ENCODE measurements around the gene ATG16L1.

Gene ATG16L1

GRCh38 chr2:233325256-233325655 is 73.8 kb downstream of the ATG16L1 start:
- H3K4me3 ChIP-seq (ENCODE audit: control insufficient read depth, low read depth, low read length): no peak overlapping the region

GRCh38 chr2:233325814-233326213 is 74.3 kb downstream of the ATG16L1 start:
- no peak overlapping the region for H3K4me3 ChIP-seq (ENCODE audit: control insufficient read depth, low read depth, low read length)
- no peak for DNase-seq (ENCODE audit: low read depth)
- no peak for TF ChIP-seq CTCF (conservative IDR thresholded peaks at IDR 0.05; ENCODE audit: control insufficient read depth, insufficient read depth, low read depth, low read length)

More at GRCh38 chr2:233325256-233325655, 73.8 kb downstream of the ATG16L1 start:
- TF ChIP-seq CTCF (conservative IDR thresholded peaks at IDR 0.05; ENCODE audit: control insufficient read depth, insufficient read depth, low read depth, low read length): no peak
- DNase-seq (ENCODE audit: low read depth): no peak

- TF ChIP-seq CTCF (conservative IDR thresholded peaks at IDR 0.05; ENCODE audit: control insufficient read depth, insufficient read depth, low read depth, low read length): no peak
- no peak for DNase-seq (ENCODE audit: low read depth)
Measured at GRCh38 chr2:233326500-233326899, 75.0 kb downstream of the ATG16L1 start.

GRCh38 chr2:233328922-233329321 is 77.4 kb downstream of the ATG16L1 start:
- no peak for DNase-seq (ENCODE audit: low read depth)
- no peak for TF ChIP-seq CTCF (conservative IDR thresholded peaks at IDR 0.05; ENCODE audit: control insufficient read depth, insufficient read depth, low read depth, low read length)
- no peak overlapping the region for H3K4me3 ChIP-seq (ENCODE audit: control insufficient read depth, low read depth, low read length)

More at GRCh38 chr2:233326500-233326899, 75.0 kb downstream of the ATG16L1 start:
- H3K4me3 ChIP-seq (ENCODE audit: control insufficient read depth, low read depth, low read length): no peak overlapping the region

GRCh38 chr2:233329489-233330135 is 78.1 kb downstream of the ATG16L1 start:
- H3K4me3 ChIP-seq (ENCODE audit: control insufficient read depth, low read depth, low read length): no peak overlapping the region
- DNase-seq (ENCODE audit: low read depth): no peak
- no peak for TF ChIP-seq CTCF (conservative IDR thresholded peaks at IDR 0.05; ENCODE audit: control insufficient read depth, insufficient read depth, low read depth, low read length)

- H3K4me3 ChIP-seq (ENCODE audit: control insufficient read depth, low read depth, low read length): no peak overlapping the region
Measured at GRCh38 chr2:233331536-233331935, 80.1 kb downstream of the ATG16L1 start.

More at GRCh38 chr2:233331536-233331935, 80.1 kb downstream of the ATG16L1 start:
- TF ChIP-seq CTCF (conservative IDR thresholded peaks at IDR 0.05; ENCODE audit: control insufficient read depth, insufficient read depth, low read depth, low read length): no peak
- no peak for DNase-seq (ENCODE audit: low read depth)
